ENCODE data around the gene DYNC1I1.

The DYNC1I1 gene

GRCh38 chr7:95793658-95794057 is 21.3 kb downstream of the DYNC1I1 start:
- DNase-seq (ENCODE audit: low spot score) = no peak

- no peak for DNase-seq (ENCODE audit: low spot score)
These were observed 22.7 kb downstream of the DYNC1I1 start for GRCh38 chr7:95794917-95795515.

- DNase-seq (ENCODE audit: low spot score) = no peak
These were observed 24.3 kb downstream of the DYNC1I1 start for GRCh38 chr7:95796617-95797016.

- DNase-seq (ENCODE audit: low spot score) = no peak
These were observed 26.1 kb downstream of the DYNC1I1 start for GRCh38 chr7:95798401-95798930.

- no peak for DNase-seq (ENCODE audit: low spot score)
These were observed 28.4 kb downstream of the DYNC1I1 start for GRCh38 chr7:95800787-95801186.

GRCh38 chr7:95802270-95802669 is 29.9 kb downstream of the DYNC1I1 start:
- DNase-seq (ENCODE audit: low spot score) = no peak

- DNase-seq (ENCODE audit: low spot score) = no peak
These were observed 31.7 kb downstream of the DYNC1I1 start for GRCh38 chr7:95804052-95804451.

- no peak for DNase-seq (ENCODE audit: low spot score)
These were observed 33.6 kb downstream of the DYNC1I1 start for GRCh38 chr7:95805909-95806308.

- no peak for DNase-seq (ENCODE audit: low spot score)
These were observed 36.0 kb downstream of the DYNC1I1 start for GRCh38 chr7:95808396-95808795.

- DNase-seq (ENCODE audit: low spot score) = no peak
These were observed 39.6 kb downstream of the DYNC1I1 start for GRCh38 chr7:95811846-95812445.

GRCh38 chr7:95814721-95815120 is 42.4 kb downstream of the DYNC1I1 start:
- no peak for DNase-seq (ENCODE audit: low spot score)

- DNase-seq (ENCODE audit: low spot score) = no peak
These were observed 45.7 kb downstream of the DYNC1I1 start for GRCh38 chr7:95817866-95818640.

GRCh38 chr7:95820778-95821177 is 48.4 kb downstream of the DYNC1I1 start:
- DNase-seq (ENCODE audit: low spot score) = no peak

- DNase-seq (ENCODE audit: low spot score) = no peak
These were observed 50.4 kb downstream of the DYNC1I1 start for GRCh38 chr7:95822717-95823116.

GRCh38 chr7:95824616-95825015 is 52.3 kb downstream of the DYNC1I1 start:
- no peak for DNase-seq (ENCODE audit: low spot score)

GRCh38 chr7:95828824-95829790 is 56.8 kb downstream of the DYNC1I1 start:
- DNase-seq (ENCODE audit: low spot score) = no peak

- DNase-seq (ENCODE audit: low spot score) = no peak
These were observed 68.9 kb downstream of the DYNC1I1 start for GRCh38 chr7:95840953-95841950.

GRCh38 chr7:95843286-95843685 is 70.9 kb downstream of the DYNC1I1 start:
- DNase-seq (ENCODE audit: low spot score) = no peak

- DNase-seq (ENCODE audit: low spot score) = no peak
These were observed 72.7 kb downstream of the DYNC1I1 start for GRCh38 chr7:95845007-95845406.

- DNase-seq (ENCODE audit: low spot score) = no peak
These were observed 74.7 kb downstream of the DYNC1I1 start for GRCh38 chr7:95847061-95847460.

GRCh38 chr7:95859429-95859828 is 87.1 kb downstream of the DYNC1I1 start:
- DNase-seq (ENCODE audit: low spot score) = no peak

Data from left forelimb (tissue), 1 donor.